ENCODE data around the gene ATP8A2. TPM values are rescaled to one million over a fixed set of nuclear protein-coding genes. Genes with fewer than 3 reads are reported as not detected.

ATP8A2 gene
- total and polyA plus RNA-seq, 10 of the 15 experiments (the other 5 are each of a cell fraction or from before 2014, with no cell fraction given): 0.01 to 0.04 (median 0.04) TPM; not detected in 7

DNA sequence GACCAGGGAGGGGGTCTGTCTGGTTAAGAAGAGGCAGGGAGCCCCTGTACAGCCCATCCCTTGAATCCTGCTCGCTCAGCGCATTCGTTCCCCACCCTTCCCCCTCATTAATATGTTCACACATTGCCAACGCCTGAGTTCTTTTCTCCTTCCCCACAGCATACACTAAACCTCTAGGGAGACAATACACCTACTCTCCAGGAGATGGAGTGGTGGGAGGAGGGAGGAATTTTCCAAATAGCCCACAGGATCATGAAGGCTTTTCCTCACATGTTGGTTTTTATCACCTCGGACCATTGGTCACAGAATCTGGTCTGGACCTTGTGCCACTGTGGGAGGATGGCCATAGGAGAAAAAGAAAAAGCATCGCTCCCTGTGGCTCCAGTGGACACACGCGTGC is 385.1 kb downstream of the ATP8A2 start:
- Histone ChIP-seq H2AFZ (ENCODE audit: control insufficient read depth, low read depth, low read length) (no peak overlapping the region), H4K20me1 (ENCODE audit: control insufficient read depth, insufficient read depth) (no peaks in the 10 kb centered on the region; the same call in 1 of the 2 replicates), H3K4me3 (no peak overlapping the region), H3K9ac (ENCODE audit: control insufficient read depth, insufficient read depth, low read length) (no peak overlapping the region), H3K4me1 (ENCODE audit: control insufficient read depth, insufficient read depth, low read length) (no peaks in the 10 kb centered on the region), H3K36me3 (ENCODE audit: control insufficient read depth in 2 of 2, insufficient read depth in 2 of 2, low read length in 1 of 2) (no peaks in the 10 kb centered on the region), H3K9me3 (replicated peaks; ENCODE audit: control insufficient read depth, insufficient read depth, low read length) (no peaks in the 10 kb centered on the region), H3K4me2 (ENCODE audit: control insufficient read depth, insufficient read depth) (no peak overlapping the region), H3K27me3 (replicated peaks in 1 of 2; ENCODE audit: control insufficient read depth in 2 of 2, insufficient read depth in 2 of 2, low read length in 1 of 2) (no peaks in the 10 kb centered on the region; a peak in 1 of 4 replicates), H3K79me2 (ENCODE audit: control insufficient read depth, insufficient read depth, low read length) (no peaks in the 10 kb centered on the region), H3K27ac (ENCODE audit: control insufficient read depth, insufficient read depth) (no peak overlapping the region)
- WGBS (ENCODE audit: insufficient coverage, insufficient replicate concordance, low lambda C conversion rate, missing lambda C conversion rate): 42% methylated on average over 8 of the region's 8 CpGs
- DNase-seq (ENCODE audit: low read depth, low spot score): no peak
- FAIRE-seq: no peak
- intact Hi-C loops (cut with micrococcal nuclease; ENCODE audit: unreplicated experiment): no loop called here
- CTCF ChIA-PET: no interaction called here
- no peak for ATAC-seq
- TF ChIP-seq, protein P1, sequence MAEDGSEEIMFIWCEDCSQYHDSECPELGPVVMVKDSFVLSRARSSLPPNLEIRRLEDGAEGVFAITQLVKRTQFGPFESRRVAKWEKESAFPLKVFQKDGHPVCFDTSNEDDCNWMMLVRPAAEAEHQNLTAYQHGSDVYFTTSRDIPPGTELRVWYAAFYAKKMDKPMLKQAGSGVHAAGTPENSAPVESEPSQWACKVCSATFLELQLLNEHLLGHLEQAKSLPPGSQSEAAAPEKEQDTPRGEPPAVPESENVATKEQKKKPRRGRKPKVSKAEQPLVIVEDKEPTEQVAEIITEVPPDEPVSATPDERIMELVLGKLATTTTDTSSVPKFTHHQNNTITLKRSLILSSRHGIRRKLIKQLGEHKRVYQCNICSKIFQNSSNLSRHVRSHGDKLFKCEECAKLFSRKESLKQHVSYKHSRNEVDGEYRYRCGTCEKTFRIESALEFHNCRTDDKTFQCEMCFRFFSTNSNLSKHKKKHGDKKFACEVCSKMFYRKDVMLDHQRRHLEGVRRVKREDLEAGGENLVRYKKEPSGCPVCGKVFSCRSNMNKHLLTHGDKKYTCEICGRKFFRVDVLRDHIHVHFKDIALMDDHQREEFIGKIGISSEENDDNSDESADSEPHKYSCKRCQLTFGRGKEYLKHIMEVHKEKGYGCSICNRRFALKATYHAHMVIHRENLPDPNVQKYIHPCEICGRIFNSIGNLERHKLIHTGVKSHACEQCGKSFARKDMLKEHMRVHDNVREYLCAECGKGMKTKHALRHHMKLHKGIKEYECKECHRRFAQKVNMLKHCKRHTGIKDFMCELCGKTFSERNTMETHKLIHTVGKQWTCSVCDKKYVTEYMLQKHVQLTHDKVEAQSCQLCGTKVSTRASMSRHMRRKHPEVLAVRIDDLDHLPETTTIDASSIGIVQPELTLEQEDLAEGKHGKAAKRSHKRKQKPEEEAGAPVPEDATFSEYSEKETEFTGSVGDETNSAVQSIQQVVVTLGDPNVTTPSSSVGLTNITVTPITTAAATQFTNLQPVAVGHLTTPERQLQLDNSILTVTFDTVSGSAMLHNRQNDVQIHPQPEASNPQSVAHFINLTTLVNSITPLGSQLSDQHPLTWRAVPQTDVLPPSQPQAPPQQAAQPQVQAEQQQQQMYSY (CRISPR knock-in tag; IDR thresholded peaks at IDR 0.05): no peak
- no peak for TF ChIP-seq ZNF24 (IDR thresholded peaks at IDR 0.05)
- no TSS peak for BruUV-seq (replicated peaks)
- SMC1A ChIA-PET (ENCODE audit: uncharacterized antibody, unreplicated experiment): no interaction called here
- POLR2A ChIA-PET: no interaction called here
- RAD21 ChIA-PET (ENCODE audit: unreplicated experiment): no interaction called here
- in situ Hi-C loops (cut with MboI): no loop called here

DNA sequence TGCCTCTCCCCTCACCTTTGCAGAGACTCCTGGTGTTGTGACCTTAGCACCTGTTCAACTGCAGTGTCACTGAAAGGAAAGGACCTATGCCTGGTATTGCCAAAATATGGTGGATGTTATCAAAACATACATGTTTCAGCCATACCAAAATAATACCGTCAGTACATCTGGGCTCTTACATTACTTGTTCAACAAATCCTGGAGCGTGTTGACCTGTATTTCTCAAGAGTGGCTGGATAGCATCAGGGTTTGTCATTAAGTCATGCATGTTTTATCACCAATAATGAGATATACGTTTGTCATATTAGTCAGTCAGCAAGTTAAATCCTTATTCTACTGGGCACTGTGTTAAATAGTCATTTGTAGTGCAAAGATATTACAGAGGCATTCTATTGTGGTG is 389.3 kb downstream of the ATP8A2 start:
- BruUV-seq (replicated peaks): no TSS peak
- intact Hi-C loops (cut with micrococcal nuclease; ENCODE audit: unreplicated experiment): no loop called here
- H2AFZ ChIP-seq (ENCODE audit: control insufficient read depth, low read depth, low read length): no peak overlapping the region

More for the DNA sequence above, 389.3 kb downstream of the ATP8A2 start:
- TF ChIP-seq IKZF1 (conservative IDR thresholded peaks at IDR 0.05) (no peak), EZH2 (IDR thresholded peaks at IDR 0.05; ENCODE audit: borderline replicate concordance, control insufficient read depth, low read depth, low read length) (no peak), ZNF217 (IDR thresholded peaks at IDR 0.05) (no peak), NFYB (IDR thresholded peaks at IDR 0.05; ENCODE audit: insufficient read depth, low read depth, low read length) (no peak)
- TF ChIP-seq, protein P2, sequence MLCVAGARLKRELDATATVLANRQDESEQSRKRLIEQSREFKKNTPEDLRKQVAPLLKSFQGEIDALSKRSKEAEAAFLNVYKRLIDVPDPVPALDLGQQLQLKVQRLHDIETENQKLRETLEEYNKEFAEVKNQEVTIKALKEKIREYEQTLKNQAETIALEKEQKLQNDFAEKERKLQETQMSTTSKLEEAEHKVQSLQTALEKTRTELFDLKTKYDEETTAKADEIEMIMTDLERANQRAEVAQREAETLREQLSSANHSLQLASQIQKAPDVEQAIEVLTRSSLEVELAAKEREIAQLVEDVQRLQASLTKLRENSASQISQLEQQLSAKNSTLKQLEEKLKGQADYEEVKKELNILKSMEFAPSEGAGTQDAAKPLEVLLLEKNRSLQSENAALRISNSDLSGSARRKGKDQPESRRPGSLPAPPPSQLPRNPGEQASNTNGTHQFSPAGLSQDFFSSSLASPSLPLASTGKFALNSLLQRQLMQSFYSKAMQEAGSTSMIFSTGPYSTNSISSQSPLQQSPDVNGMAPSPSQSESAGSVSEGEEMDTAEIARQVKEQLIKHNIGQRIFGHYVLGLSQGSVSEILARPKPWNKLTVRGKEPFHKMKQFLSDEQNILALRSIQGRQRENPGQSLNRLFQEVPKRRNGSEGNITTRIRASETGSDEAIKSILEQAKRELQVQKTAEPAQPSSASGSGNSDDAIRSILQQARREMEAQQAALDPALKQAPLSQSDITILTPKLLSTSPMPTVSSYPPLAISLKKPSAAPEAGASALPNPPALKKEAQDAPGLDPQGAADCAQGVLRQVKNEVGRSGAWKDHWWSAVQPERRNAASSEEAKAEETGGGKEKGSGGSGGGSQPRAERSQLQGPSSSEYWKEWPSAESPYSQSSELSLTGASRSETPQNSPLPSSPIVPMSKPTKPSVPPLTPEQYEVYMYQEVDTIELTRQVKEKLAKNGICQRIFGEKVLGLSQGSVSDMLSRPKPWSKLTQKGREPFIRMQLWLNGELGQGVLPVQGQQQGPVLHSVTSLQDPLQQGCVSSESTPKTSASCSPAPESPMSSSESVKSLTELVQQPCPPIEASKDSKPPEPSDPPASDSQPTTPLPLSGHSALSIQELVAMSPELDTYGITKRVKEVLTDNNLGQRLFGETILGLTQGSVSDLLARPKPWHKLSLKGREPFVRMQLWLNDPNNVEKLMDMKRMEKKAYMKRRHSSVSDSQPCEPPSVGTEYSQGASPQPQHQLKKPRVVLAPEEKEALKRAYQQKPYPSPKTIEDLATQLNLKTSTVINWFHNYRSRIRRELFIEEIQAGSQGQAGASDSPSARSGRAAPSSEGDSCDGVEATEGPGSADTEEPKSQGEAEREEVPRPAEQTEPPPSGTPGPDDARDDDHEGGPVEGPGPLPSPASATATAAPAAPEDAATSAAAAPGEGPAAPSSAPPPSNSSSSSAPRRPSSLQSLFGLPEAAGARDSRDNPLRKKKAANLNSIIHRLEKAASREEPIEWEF (IDR thresholded peaks at IDR 0.05; ENCODE audit: insufficient replicate concordance, low read depth, low read length): no peak
- H3K27ac ChIP-seq (ENCODE audit: control insufficient read depth, insufficient read depth): no peak overlapping the region
- ChIA-PET CTCF (no interaction called here), POLR2A (no interaction called here), SMC1A (ENCODE audit: uncharacterized antibody, unreplicated experiment) (no interaction called here), RAD21 (ENCODE audit: unreplicated experiment) (no interaction called here)
- no peak for FAIRE-seq
- H3K79me2 ChIP-seq (ENCODE audit: control insufficient read depth, insufficient read depth, low read length): no peaks in the 10 kb centered on the region
- H3K4me1 ChIP-seq (ENCODE audit: control insufficient read depth, insufficient read depth, low read length): no peaks in the 10 kb centered on the region
- no peak overlapping the region for H3K4me3 ChIP-seq
- ATAC-seq: no peak
- no peaks in the 10 kb centered on the region; the same call in 2 of the 3 replicates for H3K9me3 ChIP-seq (replicated peaks; ENCODE audit: control insufficient read depth, insufficient read depth, low read length)
- no peak for DNase-seq (ENCODE audit: low read depth, low spot score)
- no peak overlapping the region for H3K4me2 ChIP-seq (ENCODE audit: control insufficient read depth, insufficient read depth)
- in situ Hi-C loops (cut with MboI): no loop called here
- no peaks in the 10 kb centered on the region for H4K20me1 ChIP-seq (ENCODE audit: control insufficient read depth, insufficient read depth)
- no peaks in the 10 kb centered on the region for H3K36me3 ChIP-seq (ENCODE audit: control insufficient read depth in 2 of 2, insufficient read depth in 2 of 2, low read length in 1 of 2)
- H3K9ac ChIP-seq (ENCODE audit: control insufficient read depth, insufficient read depth, low read length): no peak overlapping the region
- H3K27me3 ChIP-seq (replicated peaks in 1 of 2; ENCODE audit: control insufficient read depth in 2 of 2, insufficient read depth in 2 of 2, low read length in 1 of 2): no peaks in the 10 kb centered on the region
- WGBS (ENCODE audit: insufficient coverage, insufficient replicate concordance, low lambda C conversion rate, missing lambda C conversion rate): 32% methylated on average over 3 of the region's 3 CpGs

All from GM12878 (cell line).